Vagina (tissue), 2 donors: ENCODE results near the gene DMAC1.

Experiments used
- POLR2A ChIP-seq, 2 donors: fragments of 450-650 bp; IDR thresholded peaks; one replicate each; pipeline ENCODE4 v1.6.1; 2017; ENCODE audit warnings: antibody characterized with exemption in 2 of 2, mild to moderate bottlenecking in 2 of 2, moderate library complexity in 2 of 2
- TF ChIP-seq, protein P1 (sequence below), 3 experiments: fragments of 450-650 bp in 2 of 3; fragments of 200-600 bp in 1 of 3; sonication (generic) in 1 of 3; IDR thresholded peaks; one replicate each; pipeline ENCODE4 v1.5.1; 2017 to 2019; ENCODE audit warnings: antibody characterized with exemption in 3 of 3, mild to moderate bottlenecking in 2 of 3, moderate library complexity in 2 of 3

DNA sequence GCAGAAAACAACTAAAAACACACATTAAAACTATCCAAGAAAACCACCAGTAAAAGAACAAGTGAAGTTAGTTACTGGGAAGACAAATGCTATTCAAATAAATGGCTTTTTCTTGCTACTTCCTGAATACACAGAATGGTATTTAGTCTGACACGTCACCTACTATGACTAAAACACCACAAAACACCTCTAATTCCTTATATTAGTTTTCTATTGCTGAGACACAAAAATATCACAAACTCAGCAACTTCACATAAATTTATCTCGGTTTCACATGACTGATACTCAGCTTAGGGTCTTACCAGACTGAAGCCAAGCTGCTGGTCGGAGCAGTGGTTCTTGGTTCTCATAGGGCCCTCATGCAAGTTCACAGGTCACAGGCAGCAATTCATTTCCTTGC is 5.4 kb downstream of the DMAC1 start:
- TF ChIP-seq, protein P1, sequence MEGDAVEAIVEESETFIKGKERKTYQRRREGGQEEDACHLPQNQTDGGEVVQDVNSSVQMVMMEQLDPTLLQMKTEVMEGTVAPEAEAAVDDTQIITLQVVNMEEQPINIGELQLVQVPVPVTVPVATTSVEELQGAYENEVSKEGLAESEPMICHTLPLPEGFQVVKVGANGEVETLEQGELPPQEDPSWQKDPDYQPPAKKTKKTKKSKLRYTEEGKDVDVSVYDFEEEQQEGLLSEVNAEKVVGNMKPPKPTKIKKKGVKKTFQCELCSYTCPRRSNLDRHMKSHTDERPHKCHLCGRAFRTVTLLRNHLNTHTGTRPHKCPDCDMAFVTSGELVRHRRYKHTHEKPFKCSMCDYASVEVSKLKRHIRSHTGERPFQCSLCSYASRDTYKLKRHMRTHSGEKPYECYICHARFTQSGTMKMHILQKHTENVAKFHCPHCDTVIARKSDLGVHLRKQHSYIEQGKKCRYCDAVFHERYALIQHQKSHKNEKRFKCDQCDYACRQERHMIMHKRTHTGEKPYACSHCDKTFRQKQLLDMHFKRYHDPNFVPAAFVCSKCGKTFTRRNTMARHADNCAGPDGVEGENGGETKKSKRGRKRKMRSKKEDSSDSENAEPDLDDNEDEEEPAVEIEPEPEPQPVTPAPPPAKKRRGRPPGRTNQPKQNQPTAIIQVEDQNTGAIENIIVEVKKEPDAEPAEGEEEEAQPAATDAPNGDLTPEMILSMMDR (IDR thresholded peaks at IDR 0.05) = no peak
- TF ChIP-seq POLR2A (IDR thresholded peaks at IDR 0.05) = no peak
